ENCODE data around the gene SUGT1.
A peak's percentile ranks its signal among the peaks of the same experiment; 100 is the strongest.
"Not testable (repeated sequence)": the region's sequence is repeated elsewhere in the genome, so short reads cannot be mapped to it uniquely, and the experiment has no call there.

Gene SUGT1

GRCh38 chr13:52652196-52652979, at the start of gene SUGT1:
TSS of gene SUGT1 (plus strand) at chr13:52652836. CDS start at chr13:52652921, 85 bp downstream.
- Histone ChIP-seq H3K27ac (ENCODE audit: low read length) (no peak within 1 kb of the TSS), H3K4me1 (ENCODE audit: control insufficient read depth, insufficient read depth, low read length) (peaks cover 3% of the 10 kb centered on the region; the same call in 1 of the 2 replicates), H3K27me3 (ENCODE audit: control insufficient read depth, insufficient read depth, low read length) (no peaks in the 10 kb centered on the region), H3K4me3 (ENCODE audit: low read length) (peak within 1 kb of the TSS; percentile 90), H3K36me3 (ENCODE audit: control insufficient read depth, insufficient read depth, low read length) (peaks cover 2% of the 10 kb centered on the region; the same call in 1 of the 2 replicates), H3K9me3 (ENCODE audit: control insufficient read depth, insufficient read depth, low read length) (no peaks in the 10 kb centered on the region)
- peak; percentile 86 for DNase-seq (ENCODE audit: low read depth, low spot score)
- WGBS (ENCODE audit: insufficient coverage, insufficient read length): no CpG with 5 or more reads among the region's 61 CpGs

- no CpG with 5 or more reads among the region's 4 CpGs for WGBS (ENCODE audit: insufficient coverage, insufficient read length)
- H3K4me3 ChIP-seq (ENCODE audit: low read length); H3K27ac ChIP-seq (ENCODE audit: low read length); H3K36me3 ChIP-seq (ENCODE audit: control insufficient read depth, insufficient read depth, low read length); H3K9me3 ChIP-seq (ENCODE audit: control insufficient read depth, insufficient read depth, low read length); DNase-seq (ENCODE audit: low read depth, low spot score); H3K27me3 ChIP-seq (ENCODE audit: control insufficient read depth, insufficient read depth, low read length); H3K4me1 ChIP-seq (ENCODE audit: control insufficient read depth, insufficient read depth, low read length): not testable (repeated sequence)
These were observed 49.3 kb upstream of the SUGT1 start for GRCh38 chr13:52603316-52603715.

- H3K27ac ChIP-seq (ENCODE audit: low read length); H3K9me3 ChIP-seq (ENCODE audit: control insufficient read depth, insufficient read depth, low read length); H3K4me1 ChIP-seq (ENCODE audit: control insufficient read depth, insufficient read depth, low read length); H3K4me3 ChIP-seq (ENCODE audit: low read length); DNase-seq (ENCODE audit: low read depth, low spot score); H3K36me3 ChIP-seq (ENCODE audit: control insufficient read depth, insufficient read depth, low read length); H3K27me3 ChIP-seq (ENCODE audit: control insufficient read depth, insufficient read depth, low read length): not testable (repeated sequence)
- WGBS (ENCODE audit: insufficient coverage, insufficient read length): no CpG with 5 or more reads among the region's 6 CpGs
These were observed 46.5 kb upstream of the SUGT1 start for GRCh38 chr13:52606126-52606525.

GRCh38 chr13:52606795-52607194, 45.8 kb upstream of the SUGT1 start:
- not testable (repeated sequence) for H3K9me3 ChIP-seq (ENCODE audit: control insufficient read depth, insufficient read depth, low read length); DNase-seq (ENCODE audit: low read depth, low spot score); H3K4me3 ChIP-seq (ENCODE audit: low read length); H3K4me1 ChIP-seq (ENCODE audit: control insufficient read depth, insufficient read depth, low read length); H3K27me3 ChIP-seq (ENCODE audit: control insufficient read depth, insufficient read depth, low read length); H3K36me3 ChIP-seq (ENCODE audit: control insufficient read depth, insufficient read depth, low read length); H3K27ac ChIP-seq (ENCODE audit: low read length)
- no CpG with 5 or more reads among the region's 1 CpG for WGBS (ENCODE audit: insufficient coverage, insufficient read length)

GRCh38 chr13:52608184-52608583, 44.5 kb upstream of the SUGT1 start:
- H3K36me3 ChIP-seq (ENCODE audit: control insufficient read depth, insufficient read depth, low read length); H3K4me3 ChIP-seq (ENCODE audit: low read length); H3K9me3 ChIP-seq (ENCODE audit: control insufficient read depth, insufficient read depth, low read length); H3K4me1 ChIP-seq (ENCODE audit: control insufficient read depth, insufficient read depth, low read length); DNase-seq (ENCODE audit: low read depth, low spot score); H3K27me3 ChIP-seq (ENCODE audit: control insufficient read depth, insufficient read depth, low read length); H3K27ac ChIP-seq (ENCODE audit: low read length): not testable (repeated sequence)
- WGBS (ENCODE audit: insufficient coverage, insufficient read length): no CpG with 5 or more reads among the region's 8 CpGs

GRCh38 chr13:52609013-52609606, 43.5 kb upstream of the SUGT1 start:
- no CpG with 5 or more reads among the region's 10 CpGs for WGBS (ENCODE audit: insufficient coverage, insufficient read length)
- not testable (repeated sequence) for H3K4me3 ChIP-seq (ENCODE audit: low read length); H3K36me3 ChIP-seq (ENCODE audit: control insufficient read depth, insufficient read depth, low read length); DNase-seq (ENCODE audit: low read depth, low spot score); H3K27ac ChIP-seq (ENCODE audit: low read length); H3K9me3 ChIP-seq (ENCODE audit: control insufficient read depth, insufficient read depth, low read length); H3K27me3 ChIP-seq (ENCODE audit: control insufficient read depth, insufficient read depth, low read length); H3K4me1 ChIP-seq (ENCODE audit: control insufficient read depth, insufficient read depth, low read length)

- not testable (repeated sequence) for H3K4me1 ChIP-seq (ENCODE audit: control insufficient read depth, insufficient read depth, low read length); H3K27ac ChIP-seq (ENCODE audit: low read length); H3K4me3 ChIP-seq (ENCODE audit: low read length); H3K36me3 ChIP-seq (ENCODE audit: control insufficient read depth, insufficient read depth, low read length); H3K9me3 ChIP-seq (ENCODE audit: control insufficient read depth, insufficient read depth, low read length); DNase-seq (ENCODE audit: low read depth, low spot score); H3K27me3 ChIP-seq (ENCODE audit: control insufficient read depth, insufficient read depth, low read length)
- no CpG with 5 or more reads among the region's 5 CpGs for WGBS (ENCODE audit: insufficient coverage, insufficient read length)
These were observed 42.5 kb upstream of the SUGT1 start for GRCh38 chr13:52610158-52610557.

GRCh38 chr13:52615134-52615801, 37.4 kb upstream of the SUGT1 start:
- whole genome bisulfite sequencing (ENCODE audit: insufficient coverage, insufficient read length): no CpG with 5 or more reads among the region's 4 CpGs
- Histone ChIP-seq H3K27ac (ENCODE audit: low read length) (no peak overlapping the region), H3K27me3 (ENCODE audit: control insufficient read depth, insufficient read depth, low read length) (no peaks in the 10 kb centered on the region), H3K36me3 (ENCODE audit: control insufficient read depth, insufficient read depth, low read length) (no peaks in the 10 kb centered on the region), H3K9me3 (ENCODE audit: control insufficient read depth, insufficient read depth, low read length) (no peaks in the 10 kb centered on the region), H3K4me1 (ENCODE audit: control insufficient read depth, insufficient read depth, low read length) (no peaks in the 10 kb centered on the region), H3K4me3 (ENCODE audit: low read length) (no peak overlapping the region)
- no peak for DNase-seq (ENCODE audit: low read depth, low spot score)

- no peak for DNase-seq (ENCODE audit: low read depth, low spot score)
- H3K27ac ChIP-seq (ENCODE audit: low read length): no peak overlapping the region
- no peaks in the 10 kb centered on the region for H3K4me1 ChIP-seq (ENCODE audit: control insufficient read depth, insufficient read depth, low read length)
- no CpG with 5 or more reads among the region's 5 CpGs for WGBS (ENCODE audit: insufficient coverage, insufficient read length)
- H3K4me3 ChIP-seq (ENCODE audit: low read length): no peak overlapping the region
- H3K36me3 ChIP-seq (ENCODE audit: control insufficient read depth, insufficient read depth, low read length): no peaks in the 10 kb centered on the region
- no peaks in the 10 kb centered on the region for H3K27me3 ChIP-seq (ENCODE audit: control insufficient read depth, insufficient read depth, low read length)
- H3K9me3 ChIP-seq (ENCODE audit: control insufficient read depth, insufficient read depth, low read length): no peaks in the 10 kb centered on the region
These were observed 36.8 kb upstream of the SUGT1 start for GRCh38 chr13:52615812-52616211.

- no peak overlapping the region for H3K27ac ChIP-seq (ENCODE audit: low read length)
- H3K9me3 ChIP-seq (ENCODE audit: control insufficient read depth, insufficient read depth, low read length): no peaks in the 10 kb centered on the region
- no peaks in the 10 kb centered on the region for H3K27me3 ChIP-seq (ENCODE audit: control insufficient read depth, insufficient read depth, low read length)
- no peaks in the 10 kb centered on the region for H3K4me1 ChIP-seq (ENCODE audit: control insufficient read depth, insufficient read depth, low read length)
- peak overlapping the region; percentile 96 for H3K4me3 ChIP-seq (ENCODE audit: low read length)
- H3K36me3 ChIP-seq (ENCODE audit: control insufficient read depth, insufficient read depth, low read length): no peaks in the 10 kb centered on the region
- no CpG with 5 or more reads among the region's 51 CpGs for WGBS (ENCODE audit: insufficient coverage, insufficient read length)
- DNase-seq (ENCODE audit: low read depth, low spot score): peak; percentile 71
These were observed 35.3 kb upstream of the SUGT1 start for GRCh38 chr13:52617070-52618060.

Data from iPS DF 6.9 (cell line).